Skeletal muscle tissue (tissue), 2 donors: ENCODE results near the gene CLUH. TPM values are rescaled to one million over a fixed set of nuclear protein-coding genes. Genes with fewer than 3 reads are reported as not detected.

Source experiments
- small RNA-seq: library from RNA; depleted of rRNA; stranded (forward); fragments of <200 nt; gene quantifications from one replicate; pipeline ENCODE3, GENCODE V24; 2014
- total RNA-seq: library from RNA; depleted of rRNA; stranded (reverse); fragments of >200 nt; gene quantifications from one replicate; pipeline ENCODE4 v1.2.3, GENCODE V29; 2014

CLUH gene
- total RNA-seq, 1 donor from 2014 or later, result 33.9 TPM

Small RNA genes within 50 kb of the gene (small RNA-seq; reads per million reads assigned to genes)
- gene MIR1253 (not detected), gene MIR6776 (not detected), gene RN7SL608P (not detected), gene hsa-mir-1253 (not detected)

Other genes with a start within 250 kb of the CLUH start
- 13.6 TPM for gene METTL16, start 199.9 kb downstream of the CLUH start, total RNA-seq
- gene PAFAH1B1, start 118.1 kb downstream of the CLUH start, total RNA-seq, result 96.6 TPM
- gene CCDC92B, start 37.9 kb upstream of the CLUH start, total RNA-seq, result not detected
- 2.1 TPM for gene RAP1GAP2, start 84.7 kb upstream of the CLUH start, total RNA-seq